Glutamatergic neuron (in vitro differentiated cells): Measurements from ENCODE around the gene FXYD2. TPM values are rescaled to one million over a fixed set of nuclear protein-coding genes. Genes with fewer than 3 reads are reported as not detected.

Experiments
- DNase-seq: peaks from one replicate; pipeline ENCODE4 v3.0.0; 2022
- H3K27ac Mint-ChIP-seq: one replicate; pipeline ENCODE4 v1.8.0; 2020; ENCODE audit warnings: mild to moderate bottlenecking, mixed read lengths, inconsistent platforms; ENCODE audit not compliant: unreplicated experiment
- H3K27me3 Mint-ChIP-seq: one replicate; pipeline ENCODE4 v1.8.0; 2020; ENCODE audit warnings: mild to moderate bottlenecking, moderate library complexity, mixed read lengths, inconsistent platforms; ENCODE audit not compliant: unreplicated experiment
- H3K36me3 Mint-ChIP-seq: one replicate; pipeline ENCODE4 v1.8.0; 2020; ENCODE audit warnings: mild to moderate bottlenecking, mixed read lengths, inconsistent platforms; ENCODE audit not compliant: unreplicated experiment
- H3K4me1 Mint-ChIP-seq: one replicate; pipeline ENCODE4 v1.8.0; 2020; ENCODE audit warnings: mild to moderate bottlenecking, low read depth, mixed read lengths, inconsistent platforms; ENCODE audit not compliant: unreplicated experiment
- H3K4me3 Mint-ChIP-seq: one replicate; pipeline ENCODE4 v1.8.0; 2020; ENCODE audit warnings: mild to moderate bottlenecking, mixed read lengths, inconsistent platforms; ENCODE audit not compliant: unreplicated experiment
- H3K9me3 Mint-ChIP-seq: one replicate; pipeline ENCODE4 v1.8.0; 2020; ENCODE audit warnings: mild to moderate bottlenecking, moderate library complexity, mixed read lengths, inconsistent platforms; ENCODE audit not compliant: unreplicated experiment
- total RNA-seq: library from RNA; stranded (reverse); fragmentation: NEBNext Ultra II Directional; extraction: Animal tissue kit (Norgen Biotek cat#: 25700); gene quantifications from one replicate; pipeline ENCODE4 v1.2.1, GENCODE V29; 2021; ENCODE audit not compliant: unreplicated experiment
- TF ChIP-seq, protein P1 (sequence below): fragments of 200-600 bp; sonication (generic); IDR thresholded peaks from one replicate; pipeline ENCODE4 v1.5.0; 2021; ENCODE audit not compliant: partially characterized antibody, unreplicated experiment

FXYD2 gene
- total RNA-seq, 1 donor from 2014 or later: 0.44 TPM

DNA sequence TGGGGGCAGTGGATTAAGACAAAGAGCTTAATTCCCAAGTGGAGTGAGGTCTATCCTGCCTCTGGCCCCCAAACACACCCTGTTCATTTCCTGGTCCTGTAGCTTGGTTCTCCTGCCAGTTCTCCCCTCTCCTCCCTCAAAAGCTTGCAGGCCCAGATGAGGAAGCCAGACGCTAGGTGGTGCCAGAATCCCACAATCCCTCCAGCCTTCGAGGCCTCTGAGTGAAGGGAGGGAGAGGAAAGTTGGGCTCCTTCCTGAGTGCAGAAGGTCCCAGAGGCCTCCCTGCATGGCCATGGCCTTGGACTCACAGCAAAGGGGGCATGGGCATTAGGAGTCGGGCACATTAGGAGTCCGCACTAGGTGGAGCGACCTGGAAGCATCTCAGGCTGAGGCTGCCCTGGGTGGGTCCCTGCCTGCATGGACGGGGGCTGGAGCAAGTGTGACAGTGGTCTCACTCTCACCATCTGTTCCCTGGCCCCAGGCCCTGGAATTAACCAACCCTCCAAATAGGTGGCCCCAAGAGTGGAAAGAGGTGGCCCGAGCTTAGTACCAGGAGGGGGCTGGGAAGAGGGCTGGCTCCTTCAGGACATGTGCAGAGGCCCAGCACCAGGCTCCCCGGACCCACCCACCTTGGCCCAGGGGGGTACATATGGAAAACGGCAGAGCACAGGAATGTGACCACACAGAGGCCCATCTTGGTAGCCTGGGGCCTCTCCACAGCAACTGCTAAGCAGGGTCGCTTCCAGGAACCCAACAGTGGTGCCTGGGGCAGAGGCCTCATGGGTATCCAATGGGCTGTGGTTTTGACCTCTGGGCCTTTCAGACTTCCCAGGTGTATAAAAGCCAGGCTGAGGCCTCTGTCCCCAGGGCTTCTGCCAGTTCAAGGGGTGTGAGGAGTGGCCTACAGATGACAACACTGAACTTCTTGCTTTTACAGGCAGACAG lies 5.2 kb downstream of the FXYD2 start:
- peak; percentile 88 for DNase-seq
- Mint-ChIP-seq H3K36me3 (no peaks in the 10 kb centered on the region), H3K27ac (no peak overlapping the region), H3K9me3 (peaks cover 4% of the 10 kb centered on the region), H3K27me3 (no peaks in the 10 kb centered on the region), H3K4me1 (peaks cover 18% of the 10 kb centered on the region), H3K4me3 (no peak overlapping the region)
- TF ChIP-seq, protein P1, sequence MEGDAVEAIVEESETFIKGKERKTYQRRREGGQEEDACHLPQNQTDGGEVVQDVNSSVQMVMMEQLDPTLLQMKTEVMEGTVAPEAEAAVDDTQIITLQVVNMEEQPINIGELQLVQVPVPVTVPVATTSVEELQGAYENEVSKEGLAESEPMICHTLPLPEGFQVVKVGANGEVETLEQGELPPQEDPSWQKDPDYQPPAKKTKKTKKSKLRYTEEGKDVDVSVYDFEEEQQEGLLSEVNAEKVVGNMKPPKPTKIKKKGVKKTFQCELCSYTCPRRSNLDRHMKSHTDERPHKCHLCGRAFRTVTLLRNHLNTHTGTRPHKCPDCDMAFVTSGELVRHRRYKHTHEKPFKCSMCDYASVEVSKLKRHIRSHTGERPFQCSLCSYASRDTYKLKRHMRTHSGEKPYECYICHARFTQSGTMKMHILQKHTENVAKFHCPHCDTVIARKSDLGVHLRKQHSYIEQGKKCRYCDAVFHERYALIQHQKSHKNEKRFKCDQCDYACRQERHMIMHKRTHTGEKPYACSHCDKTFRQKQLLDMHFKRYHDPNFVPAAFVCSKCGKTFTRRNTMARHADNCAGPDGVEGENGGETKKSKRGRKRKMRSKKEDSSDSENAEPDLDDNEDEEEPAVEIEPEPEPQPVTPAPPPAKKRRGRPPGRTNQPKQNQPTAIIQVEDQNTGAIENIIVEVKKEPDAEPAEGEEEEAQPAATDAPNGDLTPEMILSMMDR: peak; percentile 47

DNA sequence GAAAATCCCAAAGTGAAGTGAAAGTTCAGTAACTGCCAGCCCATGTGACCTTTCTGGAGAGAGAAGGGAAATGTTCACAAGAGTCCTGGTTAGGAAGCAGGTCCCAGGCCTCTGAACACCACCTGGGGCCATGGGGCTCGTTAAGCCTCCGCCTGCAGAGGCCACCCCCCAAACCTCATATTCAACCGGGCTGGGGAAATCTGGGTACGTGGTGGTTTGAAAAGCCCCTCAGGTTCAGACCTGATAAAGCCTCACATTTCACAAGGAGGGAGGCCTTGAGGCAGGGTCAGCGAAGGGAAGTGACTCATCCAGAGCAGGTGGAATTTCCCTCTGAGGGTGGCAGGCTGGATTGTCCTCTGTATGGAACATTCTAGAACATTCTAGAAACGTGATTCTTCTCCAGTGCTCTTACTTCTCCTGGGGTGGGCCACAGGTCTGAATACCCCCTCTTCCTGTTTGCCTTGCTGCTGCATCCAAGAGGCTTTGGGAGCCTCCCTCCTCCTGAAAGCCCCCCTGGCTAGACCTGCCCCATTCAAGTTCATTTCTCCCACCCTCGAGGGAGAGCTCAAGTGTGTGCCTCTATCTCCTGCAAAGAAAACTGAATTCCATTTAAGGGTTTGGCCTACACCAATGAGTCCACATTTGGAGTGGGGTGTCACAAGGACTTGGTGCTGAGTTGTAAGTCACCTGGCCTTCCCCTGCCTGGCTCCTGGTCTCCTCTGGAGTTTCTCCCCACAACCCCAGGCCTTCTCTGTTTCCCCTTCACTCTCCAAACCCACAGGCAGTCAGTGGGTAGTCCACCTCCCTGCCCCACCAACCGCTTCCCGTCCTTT lies 6.3 kb downstream of the FXYD2 start:
- H3K4me3 Mint-ChIP-seq: no peak overlapping the region
- no peaks in the 10 kb centered on the region for H3K27me3 Mint-ChIP-seq
- no peak overlapping the region for H3K27ac Mint-ChIP-seq
- H3K36me3 Mint-ChIP-seq: no peaks in the 10 kb centered on the region
- H3K9me3 Mint-ChIP-seq: peaks cover 4% of the 10 kb centered on the region
- no peak for DNase-seq
- TF ChIP-seq, protein P1: peak; percentile 57
- H3K4me1 Mint-ChIP-seq: peaks cover 13% of the 10 kb centered on the region

DNA sequence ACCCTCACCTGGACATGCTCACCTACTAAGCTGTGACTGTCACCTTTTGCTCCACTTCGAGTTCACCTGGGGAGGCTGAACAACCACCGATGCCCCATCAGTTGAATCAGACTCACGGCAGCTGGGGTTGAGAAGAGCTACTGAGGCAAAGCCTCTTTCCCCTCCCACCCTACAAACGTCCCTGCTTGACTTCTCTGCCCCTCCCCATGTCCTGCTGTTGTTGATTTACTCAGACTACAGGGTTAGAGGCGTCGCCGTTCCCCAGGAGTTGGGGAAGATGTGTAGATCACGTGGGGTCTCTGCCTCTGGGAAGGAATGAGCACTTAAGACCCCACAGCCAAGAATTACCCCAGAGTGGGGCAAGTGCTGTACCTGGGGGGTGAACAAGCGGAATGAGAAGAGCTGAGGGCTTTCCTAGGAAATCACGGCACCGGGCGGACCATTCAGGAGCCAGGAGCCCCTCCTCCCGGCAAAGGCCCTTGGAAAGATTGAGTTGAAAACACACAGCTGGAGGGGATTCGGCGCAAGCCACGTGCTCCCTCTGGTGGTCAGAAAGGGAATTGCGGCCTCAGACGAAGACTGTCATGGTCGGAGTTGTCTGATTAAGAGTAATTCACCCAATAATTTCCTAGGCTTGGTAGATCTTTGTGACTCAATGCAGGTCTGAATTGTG lies 7.0 kb downstream of the FXYD2 start:
- peak; percentile 93 for DNase-seq
- Mint-ChIP-seq H3K27ac (no peak overlapping the region), H3K36me3 (no peaks in the 10 kb centered on the region), H3K4me1 (peaks cover 9% of the 10 kb centered on the region), H3K9me3 (peaks cover 4% of the 10 kb centered on the region), H3K27me3 (no peaks in the 10 kb centered on the region), H3K4me3 (no peak overlapping the region)
- TF ChIP-seq, protein P1: peak; percentile 100

DNA sequence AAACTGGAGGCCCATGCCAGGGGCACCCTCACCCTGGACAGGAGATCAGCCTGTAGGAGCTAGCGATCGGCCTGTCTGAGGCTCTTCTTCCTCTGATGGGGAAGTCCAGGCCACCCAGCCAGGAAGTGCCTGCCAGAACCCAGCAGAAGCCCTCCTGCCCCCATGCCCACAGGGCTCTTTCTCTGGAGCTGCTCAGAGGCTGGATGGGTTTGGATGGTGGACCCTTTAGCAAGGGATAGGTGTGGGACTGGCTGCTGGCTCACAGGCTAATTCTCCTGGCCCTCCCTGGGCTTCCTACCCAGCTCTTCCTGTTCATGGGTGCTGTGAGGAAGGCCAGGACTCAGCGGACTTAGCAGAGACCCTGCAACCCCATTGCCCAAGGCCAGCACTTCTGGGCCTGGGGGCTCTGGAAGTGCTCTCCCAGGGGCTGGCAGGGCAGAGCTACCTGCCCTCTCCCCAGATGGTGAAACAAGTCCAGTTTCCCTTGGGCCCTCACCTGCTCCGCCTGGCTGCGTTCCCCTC lies 7.6 kb downstream of the FXYD2 start:
- DNase-seq: no peak
- TF ChIP-seq, protein P1: no peak
- Mint-ChIP-seq H3K9me3 (peaks cover 4% of the 10 kb centered on the region), H3K36me3 (no peaks in the 10 kb centered on the region), H3K27me3 (no peaks in the 10 kb centered on the region), H3K4me1 (peaks cover 9% of the 10 kb centered on the region), H3K4me3 (no peak overlapping the region), H3K27ac (no peak overlapping the region)
